A673 (cell line): ENCODE measurements around the gene PDCD6IP. TPM values are rescaled to one million over a fixed set of nuclear protein-coding genes. Genes with fewer than 3 reads are reported as not detected.
A peak's percentile ranks its signal among the peaks of the same experiment; 100 is the strongest.

Experiments used
- BruUV-seq: library from RNA; stranded (reverse); fragments of 400-500 nt; replicated peaks from 2 replicates; lab custom pipeline; 2021; lab: Mats Ljungman, UMichigan
- CTCF ChIA-PET: fragments of 300-600 bp; sonication (Branson Sonifier 250); formaldehyde crosslinking; loops from one replicate; lab custom pipeline; 2022; ENCODE audit warnings: antibody characterized with exemption; lab: Charles Lee
- POLR2A ChIA-PET: fragments of 300-600 bp; sonication (Branson Sonifier 250); formaldehyde crosslinking; loops from one replicate; lab custom pipeline; 2022; ENCODE audit warnings: antibody characterized with exemption; ENCODE audit not compliant: low non-redundant PET; lab: Charles Lee
- DNase-seq: peaks from one replicate; pipeline ENCODE4 v3.0.0-alpha.2; 2015; ENCODE audit warnings: low spot score
- H3K27ac ChIP-seq: fragments of 200-600 bp; sonication (generic); 2 replicates; pipeline ENCODE4 v1.5.1; 2016; ENCODE audit warnings: mixed run types, low read depth, mild to moderate bottlenecking, mixed read lengths, antibody characterized with exemption, low read length; ENCODE audit not compliant: poor library complexity, severe bottlenecking
- H3K27me3 ChIP-seq: fragments of 200-600 bp; sonication (generic); replicated peaks from 2 replicates; pipeline ENCODE4 v1.6.1; 2017; ENCODE audit warnings: mixed run types, low read depth, mild to moderate bottlenecking, mixed read lengths, antibody characterized with exemption, low read length; ENCODE audit not compliant: insufficient read depth, poor library complexity
- H3K36me3 ChIP-seq: fragments of 200-600 bp; sonication (generic); 2 replicates; pipeline ENCODE4 v1.6.1; 2016; ENCODE audit warnings: mixed run types, mild to moderate bottlenecking, mixed read lengths, antibody characterized with exemption, low read length; ENCODE audit not compliant: insufficient read depth, poor library complexity, severe bottlenecking
- H3K4me1 ChIP-seq: fragments of 200-600 bp; sonication (generic); 2 replicates; pipeline ENCODE4 v1.6.1; 2017; ENCODE audit warnings: mixed run types, mild to moderate bottlenecking, mixed read lengths, antibody characterized with exemption, low read length; ENCODE audit not compliant: insufficient read depth, poor library complexity, severe bottlenecking
- H3K4me3 ChIP-seq: fragments of 200-600 bp; sonication (generic); 2 replicates; pipeline ENCODE4 v1.5.1; 2016; ENCODE audit warnings: low read depth, mixed run types, mild to moderate bottlenecking, mixed read lengths, low read length; ENCODE audit not compliant: poor library complexity, severe bottlenecking
- H3K9me3 ChIP-seq: fragments of 200-600 bp; sonication (generic); 2 replicates; pipeline ENCODE4 v1.6.1; 2016; ENCODE audit warnings: mixed run types, low read depth, mild to moderate bottlenecking, mixed read lengths, antibody characterized with exemption, low read length; ENCODE audit not compliant: poor library complexity, severe bottlenecking
- EZH2 ChIP-seq: fragments of 200-600 bp; sonication (generic); IDR thresholded peaks from 2 replicates; pipeline ENCODE4 v1.6.1; 2017; ENCODE audit warnings: borderline replicate concordance, low read depth, mild to moderate bottlenecking, mixed read lengths, antibody characterized with exemption, low read length; ENCODE audit not compliant: poor library complexity, severe bottlenecking
- intact Hi-C: fragments of 100-400 bp; cut with micrococcal nuclease; formaldehyde crosslinking; loops from one replicate; pipeline ENCODE4 v1.10.0; 2022; ENCODE audit not compliant: unreplicated experiment
- total RNA-seq: library from RNA; stranded (reverse); gene quantifications from 2 replicates; pipeline ENCODE4 v1.2.3, GENCODE V29; 2021
- TF ChIP-seq, protein P1 (sequence below): fragments of 300-800, 200-600 bp; sonication (generic); conservative IDR thresholded peaks from 2 replicates; pipeline ENCODE4 v1.5.1; 2017; ENCODE audit warnings: low read depth, mild to moderate bottlenecking, antibody characterized with exemption, low read length, moderate library complexity, mixed read lengths

PDCD6IP gene
- total RNA-seq, 1 experiment from 2014 or later, result 230 TPM

DNA sequence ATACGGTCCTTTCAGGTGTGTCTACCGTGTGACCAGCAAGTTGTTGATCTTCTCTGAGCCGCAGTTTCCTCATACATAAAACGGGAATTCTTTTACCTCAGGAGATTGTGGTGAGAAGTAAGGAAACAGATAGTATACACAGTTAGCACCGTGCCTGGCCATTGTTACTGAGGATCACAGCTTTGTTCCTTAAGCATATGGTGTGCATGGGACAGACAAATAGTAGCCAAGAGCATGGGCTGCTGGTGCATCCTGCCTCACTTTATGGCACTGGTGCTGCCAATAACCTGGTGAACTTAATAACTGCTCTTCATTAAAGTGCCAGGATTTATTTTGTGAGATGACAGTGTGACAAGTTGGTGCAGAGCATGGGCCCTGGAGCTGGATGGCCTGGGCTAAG lies 86.3 kb downstream of the PDCD6IP start:
- no peak for DNase-seq
- peaks cover 29% of the 10 kb centered on the region for H3K4me1 ChIP-seq
- H3K9me3 ChIP-seq, result no peaks in the 10 kb centered on the region
- H3K4me3 ChIP-seq, result no peak overlapping the region
- H3K36me3 ChIP-seq, result no peaks in the 10 kb centered on the region
- BruUV-seq, result no TSS peak
- ChIA-PET CTCF (interaction anchor here (1.1 to 1.7 kb wide), 2 partner anchors 31 to 799 kb away, joined by 11 to 18 read pairs; no protein-coding TSS in a partner anchor), POLR2A (no interaction called here)
- no peaks in the 10 kb centered on the region for H3K27me3 ChIP-seq
- intact Hi-C loops, result loop anchor here (2.0 kb wide), 1 partner anchor 798 kb away; no protein-coding TSS in a partner anchor
- no peak for TF ChIP-seq EZH2
- TF ChIP-seq, protein P1, sequence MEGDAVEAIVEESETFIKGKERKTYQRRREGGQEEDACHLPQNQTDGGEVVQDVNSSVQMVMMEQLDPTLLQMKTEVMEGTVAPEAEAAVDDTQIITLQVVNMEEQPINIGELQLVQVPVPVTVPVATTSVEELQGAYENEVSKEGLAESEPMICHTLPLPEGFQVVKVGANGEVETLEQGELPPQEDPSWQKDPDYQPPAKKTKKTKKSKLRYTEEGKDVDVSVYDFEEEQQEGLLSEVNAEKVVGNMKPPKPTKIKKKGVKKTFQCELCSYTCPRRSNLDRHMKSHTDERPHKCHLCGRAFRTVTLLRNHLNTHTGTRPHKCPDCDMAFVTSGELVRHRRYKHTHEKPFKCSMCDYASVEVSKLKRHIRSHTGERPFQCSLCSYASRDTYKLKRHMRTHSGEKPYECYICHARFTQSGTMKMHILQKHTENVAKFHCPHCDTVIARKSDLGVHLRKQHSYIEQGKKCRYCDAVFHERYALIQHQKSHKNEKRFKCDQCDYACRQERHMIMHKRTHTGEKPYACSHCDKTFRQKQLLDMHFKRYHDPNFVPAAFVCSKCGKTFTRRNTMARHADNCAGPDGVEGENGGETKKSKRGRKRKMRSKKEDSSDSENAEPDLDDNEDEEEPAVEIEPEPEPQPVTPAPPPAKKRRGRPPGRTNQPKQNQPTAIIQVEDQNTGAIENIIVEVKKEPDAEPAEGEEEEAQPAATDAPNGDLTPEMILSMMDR, result no peak
- peak overlapping the region; percentile 81 for H3K27ac ChIP-seq

DNA sequence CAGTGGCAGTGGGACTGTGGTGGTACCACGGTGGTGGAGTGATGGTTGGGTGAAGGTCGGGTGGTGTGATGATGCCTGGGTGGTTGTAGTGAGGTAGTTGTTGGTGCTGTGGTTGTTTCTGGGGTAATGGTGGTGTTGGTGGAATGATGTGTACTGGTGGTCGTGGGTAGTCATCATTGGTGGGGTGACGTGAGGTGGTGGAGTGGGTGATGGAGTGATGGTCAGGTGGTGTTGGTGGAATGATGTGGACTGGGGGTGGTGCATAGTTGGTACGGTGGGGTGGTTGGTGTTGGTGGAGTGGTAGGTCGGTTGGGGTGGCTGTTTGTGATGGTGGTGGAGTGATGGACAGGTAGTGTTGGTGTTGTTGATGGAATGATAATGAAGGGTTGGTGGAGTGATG lies 87.1 kb downstream of the PDCD6IP start:
- no peak for DNase-seq
- no peak overlapping the region for H3K4me3 ChIP-seq
- no peaks in the 10 kb centered on the region for H3K27me3 ChIP-seq
- H3K27ac ChIP-seq, result no peak overlapping the region
- TF ChIP-seq, protein P1, result no peak
- TF ChIP-seq EZH2, result no peak
- intact Hi-C loops, result loop anchor here (2.0 kb wide), 1 partner anchor 797 kb away; no protein-coding TSS in a partner anchor
- BruUV-seq, result no TSS peak
- H3K36me3 ChIP-seq, result no peaks in the 10 kb centered on the region
- no peaks in the 10 kb centered on the region for H3K9me3 ChIP-seq
- POLR2A ChIA-PET, result no interaction called here
- peaks cover 29% of the 10 kb centered on the region for H3K4me1 ChIP-seq
- CTCF ChIA-PET, result no interaction called here

DNA sequence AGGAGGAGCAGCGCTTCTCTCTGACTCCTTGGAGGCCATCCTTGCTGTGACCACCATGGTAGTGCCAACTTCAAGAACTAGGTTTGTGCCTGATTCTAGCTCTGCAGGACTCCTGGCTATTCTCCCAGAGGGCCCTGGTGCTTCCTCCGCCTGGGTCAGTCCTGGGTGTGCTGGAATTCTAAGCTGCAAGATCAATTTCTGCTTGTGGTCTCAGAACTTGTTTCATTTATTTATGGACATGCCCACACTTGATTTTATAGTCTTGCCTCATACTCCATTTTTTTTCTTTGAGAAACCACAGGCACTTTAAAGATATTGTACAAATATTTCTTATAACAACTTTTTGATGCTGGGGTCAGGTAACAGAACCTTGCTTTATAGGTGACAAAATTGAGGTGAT lies 87.6 kb downstream of the PDCD6IP start:
- no TSS peak for BruUV-seq
- H3K9me3 ChIP-seq, result no peaks in the 10 kb centered on the region
- no peaks in the 10 kb centered on the region for H3K36me3 ChIP-seq
- no peak for DNase-seq
- intact Hi-C loops, result loop anchor here (2.0 kb wide), 1 partner anchor 129 kb away; no protein-coding TSS in a partner anchor
- no peaks in the 10 kb centered on the region for H3K27me3 ChIP-seq
- H3K4me3 ChIP-seq, result no peak overlapping the region
- TF ChIP-seq, protein P1, result no peak
- TF ChIP-seq EZH2, result no peak
- H3K27ac ChIP-seq, result no peak overlapping the region
- CTCF ChIA-PET, result no interaction called here
- peaks cover 29% of the 10 kb centered on the region for H3K4me1 ChIP-seq
- POLR2A ChIA-PET, result no interaction called here
